Stimulated activated CD4-positive, alpha-beta T cell treated with anti-CD3 and anti-CD28 coated beads, Interleukin-1b, Interleukin-23, amount 100 ng/mL, for 1 hour (primary cell): Measurements from ENCODE around the gene CFAP100.

Experiments
- DNase-seq, 2 donors: peaks; one replicate each; pipeline ENCODE4 v3.0.0-alpha.2; 2020; ENCODE audit warnings: low read depth in 2 of 2

The CFAP100 gene

DNA sequence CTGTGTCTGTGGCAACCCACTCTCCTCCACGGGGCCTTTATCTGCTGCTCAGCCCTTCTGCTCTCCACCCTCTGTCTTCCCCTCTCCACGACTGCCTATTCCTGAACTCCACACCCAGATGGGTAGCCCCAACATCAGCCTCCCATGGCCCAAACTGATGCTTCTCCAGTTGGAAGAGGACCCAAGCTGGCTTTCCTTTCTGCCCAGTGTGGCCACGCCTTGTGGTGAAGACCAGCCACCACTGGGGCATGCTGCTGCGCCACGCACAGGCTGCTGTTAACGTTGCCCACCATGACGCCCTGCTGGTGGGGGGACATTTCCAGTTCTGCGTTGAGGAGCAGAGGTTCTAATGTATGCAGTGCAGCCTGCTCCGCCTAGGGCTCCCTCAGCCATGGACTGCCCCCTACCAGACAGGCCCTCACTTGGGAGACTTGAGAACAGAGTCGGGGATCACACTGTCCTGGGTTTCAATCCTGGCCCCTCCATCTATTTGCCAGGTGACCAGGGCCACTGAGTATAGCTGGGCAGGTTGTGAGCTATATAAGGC is 26.9 kb downstream of the CFAP100 start:
- no peak for DNase-seq

DNA sequence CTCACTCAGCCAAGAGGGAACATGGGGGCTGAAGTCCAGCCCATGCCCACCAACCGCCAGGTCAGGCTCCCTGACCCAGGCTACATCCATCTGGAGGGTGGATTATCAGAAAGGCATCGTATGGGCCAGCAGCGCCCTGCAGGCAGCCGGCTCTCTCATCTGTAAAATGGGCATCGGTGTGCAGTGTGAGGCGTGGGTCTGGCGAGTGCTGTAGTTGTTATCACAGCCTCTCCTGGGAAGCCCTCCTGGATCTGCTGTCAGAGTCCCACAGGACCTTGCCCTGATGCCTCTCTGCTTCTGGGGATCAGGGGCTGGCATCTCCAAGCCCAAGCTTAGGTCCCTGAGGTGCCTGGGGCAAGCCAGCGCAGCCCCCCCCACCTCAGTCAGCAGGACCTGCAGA is 27.4 kb downstream of the CFAP100 start:
- DNase-seq, result no peak

DNA sequence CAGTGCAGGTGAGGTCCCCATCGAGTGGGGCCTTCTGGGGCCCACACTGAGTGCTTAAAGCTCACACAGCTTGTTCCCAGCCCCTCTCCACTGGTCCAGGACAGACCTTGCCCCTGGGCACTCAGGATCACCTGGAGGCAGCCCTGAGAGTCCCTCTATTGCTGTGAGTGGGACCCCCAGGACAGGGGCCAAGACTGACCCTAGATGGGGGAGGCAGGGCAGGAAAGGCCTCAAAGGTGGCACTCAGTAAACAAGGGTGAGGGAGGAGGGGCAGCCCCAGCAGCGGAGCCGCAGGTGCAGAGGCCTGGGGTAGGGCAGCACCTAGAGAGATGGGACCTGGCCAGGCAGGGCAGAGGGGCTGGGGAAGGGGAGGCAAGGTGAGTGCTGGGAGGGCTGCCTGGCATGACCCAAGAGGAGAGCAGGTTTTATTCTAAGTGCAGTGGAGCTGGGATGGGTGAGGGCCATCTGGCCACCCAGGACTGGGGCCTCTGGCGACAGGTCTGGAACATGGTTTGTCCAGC is 27.9 kb downstream of the CFAP100 start:
- DNase-seq, result no peak

- no peak for DNase-seq
Observed at GRCh38 chr3:126423191-126424038, 28.7 kb downstream of the CFAP100 start.

GRCh38 chr3:126424039-126424717 is 29.5 kb downstream of the CFAP100 start:
- DNase-seq, result no peak

- DNase-seq, result no peak
Observed at GRCh38 chr3:126424751-126425150, 30.0 kb downstream of the CFAP100 start.

- no peak for DNase-seq
Observed at GRCh38 chr3:126431103-126431534, 36.4 kb downstream of the CFAP100 start.

GRCh38 chr3:126432361-126433104 is 37.8 kb downstream of the CFAP100 start:
- DNase-seq, result no peak

GRCh38 chr3:126433105-126433430 is 38.4 kb downstream of the CFAP100 start:
- no peak for DNase-seq

DNA sequence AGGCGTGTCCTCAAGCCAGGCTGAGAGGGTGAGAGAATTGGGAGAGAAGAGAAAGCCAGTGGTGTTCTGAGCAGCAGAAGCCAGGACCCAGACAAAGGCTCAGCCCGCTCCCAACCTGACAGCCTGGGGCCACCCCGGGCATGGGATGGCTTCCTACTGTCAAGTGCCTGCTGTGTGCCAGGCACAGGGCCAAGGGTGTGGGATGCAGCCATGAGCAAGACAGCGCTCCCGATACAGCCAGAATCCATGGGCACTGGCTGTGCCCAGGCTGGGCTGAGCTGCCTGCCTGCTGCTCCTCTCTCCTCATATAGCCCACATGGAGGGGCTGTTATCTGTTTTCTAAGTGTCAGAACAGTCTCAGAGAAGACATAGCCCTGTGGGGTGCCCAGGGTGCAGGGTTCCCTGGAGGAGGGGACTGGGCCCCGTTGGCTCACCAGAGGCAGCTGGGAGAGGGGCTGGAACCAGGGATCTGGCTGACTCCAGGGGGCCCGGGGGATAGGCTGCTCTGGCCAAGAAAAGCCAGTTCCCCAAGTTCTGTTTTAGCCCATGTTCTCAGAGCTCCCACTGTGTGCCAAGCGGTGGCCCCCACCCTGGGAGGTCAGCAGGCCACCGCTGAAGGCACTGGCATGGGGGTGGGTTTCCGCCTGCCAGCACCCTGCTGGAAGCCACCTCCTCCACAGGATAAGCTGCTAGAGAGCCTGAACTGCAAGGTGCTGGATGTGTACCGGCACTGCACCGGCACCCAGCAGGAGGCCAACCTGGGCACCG is 39.0 kb downstream of the CFAP100 start:
- no peak for DNase-seq

- no peak for DNase-seq
Observed at GRCh38 chr3:126434264-126434590, 39.5 kb downstream of the CFAP100 start.

GRCh38 chr3:126434931-126435411 is 40.3 kb downstream of the CFAP100 start:
- DNase-seq, result no peak

DNA sequence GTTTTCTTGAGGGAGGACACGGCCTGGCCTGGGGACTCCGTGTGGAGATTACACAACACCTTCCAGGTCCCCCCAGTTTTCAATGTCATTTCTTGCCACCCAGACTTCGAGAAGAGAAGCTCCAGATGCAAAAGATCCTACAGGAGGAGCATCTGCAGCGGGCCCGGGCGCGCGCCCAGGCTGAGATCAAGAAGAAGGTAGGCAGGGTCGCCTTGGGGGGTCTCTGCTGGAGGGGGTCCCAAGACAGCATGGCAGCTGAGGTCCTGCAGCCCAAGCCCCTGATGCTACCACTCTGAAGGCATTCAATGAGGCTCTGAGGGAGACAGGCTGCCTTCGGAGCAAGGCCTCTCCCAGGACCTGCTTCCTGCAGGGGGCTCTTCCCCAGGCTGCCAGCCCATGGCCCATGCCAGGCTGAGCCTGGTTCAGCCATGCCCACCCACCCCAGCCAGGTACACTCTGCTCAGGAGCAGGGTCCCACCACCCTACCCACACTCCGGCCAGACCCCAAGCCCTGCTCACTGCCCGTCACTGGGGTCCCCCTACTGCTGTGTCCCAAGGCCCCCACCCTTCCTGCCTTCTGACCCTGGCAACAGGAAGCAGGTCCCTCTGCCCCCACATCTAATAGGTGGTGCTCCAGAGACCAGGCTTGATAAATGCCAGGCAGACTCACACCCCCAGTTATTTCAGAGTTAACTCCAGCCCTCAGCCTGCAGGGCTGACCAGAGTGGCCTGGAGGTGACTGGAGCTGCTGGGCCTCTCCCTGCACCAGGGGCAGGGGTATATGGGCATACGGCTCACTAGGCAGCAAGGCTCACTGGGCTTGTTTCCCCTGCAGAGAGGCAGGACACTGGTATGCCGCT is 41.0 kb downstream of the CFAP100 start:
- no peak for DNase-seq

- no peak for DNase-seq
Observed at GRCh38 chr3:126436826-126437717, 42.4 kb downstream of the CFAP100 start.

GRCh38 chr3:126438186-126438585 is 43.5 kb downstream of the CFAP100 start:
- no peak for DNase-seq

- no peak for DNase-seq
Observed at GRCh38 chr3:126438746-126439145, 44.0 kb downstream of the CFAP100 start.

DNA sequence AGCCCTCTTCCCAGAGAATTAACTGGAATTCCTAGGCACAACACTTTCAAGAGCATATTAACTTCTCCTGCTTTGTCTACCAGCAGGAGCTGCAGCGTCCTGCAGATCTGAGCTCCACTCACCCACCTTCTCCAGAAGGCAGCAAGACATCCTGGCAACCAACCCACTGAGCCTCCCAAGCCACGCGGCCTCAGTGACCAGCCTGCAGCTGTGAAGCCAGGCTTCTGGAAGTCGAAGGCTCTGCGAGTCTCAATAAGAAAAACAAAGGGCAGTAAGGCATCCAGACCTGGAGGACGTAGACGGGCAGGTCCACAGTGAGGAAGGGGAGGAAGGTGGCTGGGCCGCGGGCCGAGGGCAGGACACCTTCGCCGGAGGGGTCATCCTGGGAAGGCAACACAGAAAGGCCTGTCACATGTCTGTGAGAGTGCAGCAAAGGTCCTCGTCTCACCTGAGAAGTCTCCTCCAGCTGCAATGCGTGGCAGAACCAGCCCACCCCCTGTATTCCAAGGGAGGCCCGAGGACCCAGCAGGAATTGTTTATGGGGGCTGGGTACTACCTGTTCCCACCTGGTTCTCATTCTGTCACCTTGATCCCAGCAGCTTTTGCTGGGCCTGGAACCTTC is 44.7 kb downstream of the CFAP100 start:
- no peak for DNase-seq

- DNase-seq, result no peak
Observed at GRCh38 chr3:126439968-126440708, 45.4 kb downstream of the CFAP100 start.
